Fibroblast of lung (primary cell): ENCODE data around the gene PRPSAP1. TPM values are rescaled to one million over a fixed set of nuclear protein-coding genes. Genes with fewer than 3 reads are reported as not detected.
A peak's percentile ranks its signal among the peaks of the same experiment; 100 is the strongest.

Experiments
- DNase-seq, 2 donors: peaks; one replicate each; pipeline versions ENCODE4 v3.0.0 to v3.0.0-alpha.2; 2010; ENCODE audit warnings: low read depth in 2 of 2
- H2AFZ ChIP-seq: 2 replicates; pipeline ENCODE4 v1.5.1; 2012; ENCODE audit warnings: low read length, control low read depth, inconsistent platforms
- H3K27ac ChIP-seq: 2 replicates; pipeline ENCODE4 v1.5.1; 2011; ENCODE audit warnings: low read length, control low read depth; ENCODE audit not compliant: insufficient read depth
- H3K27me3 ChIP-seq: 2 replicates; pipeline ENCODE4 v1.5.1; 2011; ENCODE audit warnings: mild to moderate bottlenecking, low read length; ENCODE audit not compliant: control insufficient read depth, insufficient read depth
- H3K36me3 ChIP-seq: 2 replicates; pipeline ENCODE4 v1.5.1; 2011; ENCODE audit warnings: low read length; ENCODE audit not compliant: control insufficient read depth, insufficient read depth
- H3K4me1 ChIP-seq: 2 replicates; pipeline ENCODE4 v1.5.1; 2011; ENCODE audit warnings: low read length; ENCODE audit not compliant: control insufficient read depth, insufficient read depth; ENCODE audit errors: extremely low read depth
- H3K4me2 ChIP-seq: 2 replicates; pipeline ENCODE4 v1.5.1; 2011; ENCODE audit warnings: low read length, control low read depth; ENCODE audit not compliant: insufficient read depth; ENCODE audit errors: extremely low read depth
- H3K4me3 ChIP-seq, 4 experiments: fragments of 200-600 bp in 1 of 4; sonication (generic) in 1 of 4; replicated peaks in 1 of 4; 2 replicates each; pipeline ENCODE4 v1.5.1; 2011 to 2016; ENCODE audit warnings: low read length in 4 of 4, low read depth in 3 of 4, mild to moderate bottlenecking in 3 of 4, control low read depth in 2 of 4, inconsistent platforms in 1 of 4, mixed read lengths in 1 of 4; ENCODE audit not compliant: insufficient read depth in 1 of 4; ENCODE audit errors: control extremely low read depth in 1 of 4
- H3K79me2 ChIP-seq: 2 replicates; pipeline ENCODE4 v1.5.1; 2012; ENCODE audit warnings: mild to moderate bottlenecking, low read length, inconsistent platforms; ENCODE audit not compliant: control insufficient read depth, insufficient read depth
- H3K9ac ChIP-seq: 2 replicates; pipeline ENCODE4 v1.5.1; 2011; ENCODE audit warnings: mild to moderate bottlenecking, low read length, control low read depth; ENCODE audit not compliant: insufficient read depth
- H3K9me3 ChIP-seq: 2 replicates; pipeline ENCODE4 v1.5.1; 2012; ENCODE audit warnings: low read depth, low read length; ENCODE audit not compliant: control insufficient read depth, insufficient read depth
- H4K20me1 ChIP-seq: 2 replicates; pipeline ENCODE4 v1.5.1; 2011; ENCODE audit warnings: low read length; ENCODE audit not compliant: control insufficient read depth, insufficient read depth; ENCODE audit errors: extremely low read depth
- CTCF ChIP-seq, 2 donors: IDR thresholded peaks in 1 of 2; conservative IDR thresholded peaks in 1 of 2; 1 replicate in 1 of 2; 2 replicates in 1 of 2; pipeline ENCODE4 v1.5.1; 2011 to 2012; ENCODE audit warnings: low read length in 2 of 2, control low read depth in 1 of 2, inconsistent platforms in 1 of 2, low read depth in 1 of 2, mild to moderate bottlenecking in 1 of 2
- EZH2 ChIP-seq: IDR thresholded peaks from 2 replicates; pipeline ENCODE4 v1.5.1; 2012; ENCODE audit warnings: low read length, control low read depth, mild to moderate bottlenecking; ENCODE audit errors: missing control alignments
- polyA plus RNA-seq, 2 donors: library from polyadenylated mRNA; depleted of rRNA in 1 of 2; stranded (reverse) in 1 of 2; unstranded in 1 of 2; fragments of >200 nt; gene quantifications; 2 replicates each; pipeline ENCODE4 v1.2.1, GENCODE V29; 2011 to 2012; ENCODE audit warnings: missing spikeins in 1 of 2
- total RNA-seq: library from RNA; depleted of rRNA; stranded (reverse); fragments of >200 nt; gene quantifications from 2 replicates; pipeline ENCODE4 v1.2.1, GENCODE V29; 2014

Gene PRPSAP1
- total and polyA plus RNA-seq, 2 donors (not counting 1 experiment from before 2014, with no cell fraction given): 32.7 to 56.9 TPM

GRCh38 chr17:76271669-76272540, 81.8 kb downstream of the PRPSAP1 start:
- TF ChIP-seq CTCF (conservative IDR thresholded peaks at IDR 0.05 in 1 of 2, IDR thresholded peaks at IDR 0.05 in 1 of 2; ENCODE audit: low read depth in 1 of 2, low read length in 2 of 2): no peak
- no peak for TF ChIP-seq EZH2
- H3K36me3 ChIP-seq: peaks cover 12% of the 10 kb centered on the region
- H3K79me2 ChIP-seq: peaks cover 24% of the 10 kb centered on the region
- H3K4me1 ChIP-seq: peaks cover 9% of the 10 kb centered on the region
- no peak for DNase-seq
- no peak overlapping the region for H3K4me3 ChIP-seq
- no peak overlapping the region for H2AFZ ChIP-seq
- no peaks in the 10 kb centered on the region for H3K9me3 ChIP-seq
- H3K9ac ChIP-seq: no peak overlapping the region
- no peak overlapping the region for H3K27ac ChIP-seq
- no peaks in the 10 kb centered on the region for H3K27me3 ChIP-seq
- no peaks in the 10 kb centered on the region for H4K20me1 ChIP-seq
- peak overlapping the region; percentile 29 for H3K4me2 ChIP-seq

DNA sequence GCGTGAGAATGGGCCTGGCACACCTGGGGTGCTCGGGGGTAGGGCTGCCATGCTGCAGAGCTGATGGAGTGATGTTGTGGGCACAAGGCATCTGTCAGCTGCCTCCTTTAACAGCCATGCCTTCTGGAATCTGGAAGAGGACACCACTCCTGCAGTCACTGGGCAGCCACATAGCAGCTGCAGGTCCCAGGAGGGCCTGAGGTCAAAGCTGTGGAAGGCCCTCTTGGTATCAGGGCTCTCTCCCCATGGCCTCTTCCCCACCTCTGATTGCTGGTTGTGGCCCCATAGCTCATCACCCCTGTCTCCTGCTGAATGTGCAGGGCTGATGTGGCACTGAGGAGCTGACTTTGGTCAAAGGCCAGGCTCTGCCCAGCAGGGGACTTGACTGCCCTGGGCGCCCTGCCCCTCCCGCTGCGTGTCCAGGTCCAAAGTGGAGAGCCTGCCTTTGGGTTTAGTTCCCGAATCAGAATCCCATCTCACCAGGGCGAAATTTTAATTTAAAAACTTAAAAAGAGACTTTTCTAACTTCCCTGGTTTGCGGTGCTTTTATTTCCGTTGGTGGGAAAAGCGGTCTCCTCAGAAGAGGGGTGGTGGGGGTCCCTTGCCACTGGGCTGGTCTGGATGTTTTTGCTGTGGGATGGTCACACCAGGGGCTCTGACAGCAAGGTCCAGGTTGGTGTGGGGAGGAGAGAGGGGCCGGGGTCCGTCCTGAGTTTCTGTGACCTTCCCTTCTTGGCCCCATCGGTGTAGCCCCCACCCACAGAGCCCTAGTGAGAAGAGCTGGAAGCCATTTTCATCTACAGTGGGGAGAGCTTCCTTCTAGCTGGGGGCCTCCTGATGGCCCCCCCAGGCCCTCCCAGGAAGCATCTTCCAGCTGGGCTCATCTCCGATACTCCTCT, 82.7 kb downstream of the PRPSAP1 start:
- Histone ChIP-seq H3K79me2 (peaks cover 32% of the 10 kb centered on the region), H3K36me3 (peaks cover 12% of the 10 kb centered on the region), H3K9ac (no peak overlapping the region), H3K4me3 (no peak overlapping the region), H3K27ac (no peak overlapping the region), H3K27me3 (no peaks in the 10 kb centered on the region), H3K9me3 (no peaks in the 10 kb centered on the region), H3K4me2 (no peak overlapping the region), H3K4me1 (peaks cover 12% of the 10 kb centered on the region), H2AFZ (no peak overlapping the region), H4K20me1 (no peaks in the 10 kb centered on the region)
- DNase-seq: no peak
- no peak for TF ChIP-seq EZH2
- no peak for TF ChIP-seq CTCF (conservative IDR thresholded peaks at IDR 0.05 in 1 of 2, IDR thresholded peaks at IDR 0.05 in 1 of 2; ENCODE audit: low read depth in 1 of 2, low read length in 2 of 2)

DNA sequence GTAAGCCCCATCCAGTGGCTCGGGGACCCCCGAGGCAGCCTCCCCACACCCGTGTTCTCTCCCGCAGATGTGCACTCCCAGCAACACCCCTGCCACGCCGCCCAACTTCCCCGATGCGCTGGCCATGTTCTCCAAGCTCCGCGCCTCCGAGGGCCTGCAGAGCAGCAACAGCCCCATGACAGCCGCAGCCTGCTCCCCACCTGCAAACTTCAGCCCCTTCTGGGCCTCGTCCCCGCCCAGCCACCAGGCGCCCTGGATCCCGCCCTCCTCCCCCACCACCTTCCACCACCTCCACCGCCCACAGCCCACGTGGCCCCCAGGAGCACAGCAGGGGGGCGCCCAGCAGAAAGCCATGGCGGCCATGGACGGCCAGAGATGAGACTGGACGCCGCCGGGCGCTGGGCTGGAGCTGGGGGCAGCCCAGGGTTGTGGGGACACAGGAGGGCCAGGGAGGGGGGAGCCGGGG, 83.6 kb downstream of the PRPSAP1 start:
- no peak overlapping the region for H3K27ac ChIP-seq
- H3K9ac ChIP-seq: no peak overlapping the region
- peaks cover 9% of the 10 kb centered on the region for H3K36me3 ChIP-seq
- H3K79me2 ChIP-seq: peaks cover 35% of the 10 kb centered on the region
- DNase-seq: no peak
- no peak overlapping the region for H2AFZ ChIP-seq
- H3K4me2 ChIP-seq: no peak overlapping the region
- H3K9me3 ChIP-seq: no peaks in the 10 kb centered on the region
- H3K4me3 ChIP-seq: no peak overlapping the region
- H3K27me3 ChIP-seq: no peaks in the 10 kb centered on the region
- TF ChIP-seq EZH2: no peak
- no peak for TF ChIP-seq CTCF (conservative IDR thresholded peaks at IDR 0.05 in 1 of 2, IDR thresholded peaks at IDR 0.05 in 1 of 2; ENCODE audit: low read depth in 1 of 2, low read length in 2 of 2)
- no peaks in the 10 kb centered on the region for H4K20me1 ChIP-seq
- peaks cover 12% of the 10 kb centered on the region for H3K4me1 ChIP-seq
